WTC11 (cell line): Measurements from ENCODE around the gene PHKB. TPM values are rescaled to one million over a fixed set of nuclear protein-coding genes. Genes with fewer than 3 reads are reported as not detected.

Source experiments
- ATAC-seq: fragments of 200-7000 bp; cut with Tn5 transposase; 2 replicates; pipeline ENCODE4 v1.10.0; 2021; ENCODE audit warnings: mild to moderate bottlenecking, moderate library complexity
- CTCF ChIA-PET: fragments of 300-600 bp; sonication (Branson Sonifier 250); formaldehyde crosslinking; loops from one replicate; lab custom pipeline; 2021; ENCODE audit warnings: antibody characterized with exemption; lab: Charles Lee
- POLR2A ChIA-PET: fragments of 350-600 bp; sonication (Branson Sonifier 250); formaldehyde crosslinking; loops from one replicate; lab custom pipeline; 2021; ENCODE audit warnings: antibody characterized with exemption; lab: Charles Lee
- DNase-seq: peaks from one replicate; pipeline ENCODE4 v3.0.0; 2021; ENCODE audit warnings: low spot score
- H3K27ac Mint-ChIP-seq: 2 replicates; pipeline ENCODE4 v1.8.0; 2021; ENCODE audit warnings: mixed read lengths
- H3K27me3 Mint-ChIP-seq: 2 replicates; pipeline ENCODE4 v1.8.0; 2021; ENCODE audit warnings: low read depth, mild to moderate bottlenecking, moderate library complexity, mixed read lengths
- H3K36me3 Mint-ChIP-seq: 2 replicates; pipeline ENCODE4 v1.8.0; 2021; ENCODE audit warnings: mixed read lengths
- H3K4me1 Mint-ChIP-seq: 2 replicates; pipeline ENCODE4 v1.8.0; 2022; ENCODE audit warnings: mixed read lengths
- H3K4me3 Mint-ChIP-seq: 2 replicates; pipeline ENCODE4 v1.8.0; 2021; ENCODE audit warnings: mild to moderate bottlenecking, moderate library complexity, mixed read lengths
- H3K9me3 Mint-ChIP-seq: 2 replicates; pipeline ENCODE4 v1.8.0; 2021; ENCODE audit warnings: mixed read lengths
- AFF4 ChIP-seq: sonication (generic); formaldehyde crosslinking; IDR thresholded peaks from 2 replicates; pipeline ENCODE4 v1.8.1; 2023; ENCODE audit warnings: mild to moderate bottlenecking, missing genetic modification reagents, borderline replicate concordance
- CDX4 ChIP-seq: fragments of 250-450 bp; sonication (Bioruptor Pico); IDR thresholded peaks from 2 replicates; pipeline ENCODE4 v1.9.0; 2021; ENCODE audit warnings: moderate library complexity, mild to moderate bottlenecking, inconsistent platforms, borderline replicate concordance
- CREB1 ChIP-seq: sonication (generic); formaldehyde crosslinking; IDR thresholded peaks from 2 replicates; pipeline ENCODE4 v1.8.0; 2023; ENCODE audit warnings: mild to moderate bottlenecking, missing genetic modification reagents
- CTCF ChIP-seq: fragments of 200-600 bp; IDR thresholded peaks from 2 replicates; pipeline ENCODE4 v1.8.0; 2022; ENCODE audit warnings: antibody characterized with exemption
- FOXJ3 ChIP-seq: sonication (generic); formaldehyde crosslinking; IDR thresholded peaks from 2 replicates; pipeline ENCODE4 v1.9.0; 2021; ENCODE audit warnings: missing genetic modification reagents, mild to moderate bottlenecking, borderline replicate concordance
- FOXK1 ChIP-seq: sonication (generic); formaldehyde crosslinking; IDR thresholded peaks from 2 replicates; pipeline ENCODE4 v1.8.0; 2022; ENCODE audit warnings: mild to moderate bottlenecking, moderate library complexity, missing genetic modification reagents
- GABPB1 ChIP-seq: sonication (generic); formaldehyde crosslinking; IDR thresholded peaks from 2 replicates; pipeline ENCODE4 v1.8.1; 2023; ENCODE audit warnings: mild to moderate bottlenecking, missing genetic modification reagents
- GTF2I ChIP-seq: fragments of 250-450 bp; sonication (Bioruptor Pico); conservative IDR thresholded peaks from 2 replicates; pipeline ENCODE4 v1.4.0; 2021; ENCODE audit warnings: mild to moderate bottlenecking
- HMGA2 ChIP-seq: fragments of 250-450 bp; sonication (Bioruptor Pico); IDR thresholded peaks from 2 replicates; pipeline ENCODE4 v1.4.0; 2021; ENCODE audit warnings: mild to moderate bottlenecking, moderate library complexity
- IRF2 ChIP-seq: sonication (generic); formaldehyde crosslinking; IDR thresholded peaks from 2 replicates; pipeline ENCODE4 v1.8.0; 2022; ENCODE audit warnings: low read depth, missing genetic modification reagents, borderline replicate concordance
- KAT7 ChIP-seq: sonication (generic); formaldehyde crosslinking; IDR thresholded peaks from 2 replicates; pipeline ENCODE4 v1.8.1; 2023; ENCODE audit warnings: missing genetic modification reagents, mild to moderate bottlenecking, borderline replicate concordance
- MAX ChIP-seq: sonication (generic); formaldehyde crosslinking; IDR thresholded peaks from 2 replicates; pipeline ENCODE4 v1.8.0; 2022; ENCODE audit warnings: mild to moderate bottlenecking, missing genetic modification reagents
- NFYB ChIP-seq: sonication (generic); formaldehyde crosslinking; conservative IDR thresholded peaks from 2 replicates; pipeline ENCODE4 v1.8.0; 2022; ENCODE audit warnings: low read depth, missing genetic modification reagents
- NR1H2 ChIP-seq: sonication (generic); formaldehyde crosslinking; IDR thresholded peaks from 2 replicates; pipeline ENCODE4 v1.9.0; 2021; ENCODE audit warnings: mild to moderate bottlenecking, moderate library complexity, missing genetic modification reagents
- NR3C1 ChIP-seq: sonication (generic); formaldehyde crosslinking; conservative IDR thresholded peaks from 2 replicates; pipeline ENCODE4 v1.8.1; 2023; ENCODE audit warnings: low read depth, mild to moderate bottlenecking, missing genetic modification reagents
- ZBTB21 ChIP-seq: sonication (generic); formaldehyde crosslinking; IDR thresholded peaks from 2 replicates; pipeline ENCODE4 v1.8.1; 2023; ENCODE audit warnings: mild to moderate bottlenecking, missing genetic modification reagents, borderline replicate concordance
- ZBTB43 ChIP-seq: sonication (generic); formaldehyde crosslinking; IDR thresholded peaks from 2 replicates; pipeline ENCODE4 v1.8.1; 2023; ENCODE audit warnings: mild to moderate bottlenecking, missing genetic modification reagents
- ZNF416 ChIP-seq: fragments of 250-450 bp; sonication (Bioruptor Pico); IDR thresholded peaks from 2 replicates; pipeline ENCODE4 v1.9.0; 2021; ENCODE audit warnings: mild to moderate bottlenecking, inconsistent platforms
- total RNA-seq: library from RNA; stranded (reverse); gene quantifications from 3 replicates; pipeline ENCODE4 v1.2.3, GENCODE V29; 2021
- TF ChIP-seq, protein P1 (sequence below): sonication (generic); formaldehyde crosslinking; IDR thresholded peaks from 2 replicates; pipeline ENCODE4 v1.8.1; 2022; ENCODE audit warnings: low read depth, missing genetic modification reagents, borderline replicate concordance
- TF ChIP-seq, protein P2 (sequence below): sonication (generic); formaldehyde crosslinking; IDR thresholded peaks from 2 replicates; pipeline ENCODE4 v1.8.0; 2023; ENCODE audit warnings: mild to moderate bottlenecking, missing genetic modification reagents
- TF ChIP-seq, protein P3 (sequence below): sonication (generic); formaldehyde crosslinking; IDR thresholded peaks from 2 replicates; pipeline ENCODE4 v1.8.1; 2023; ENCODE audit warnings: mild to moderate bottlenecking, moderate library complexity, missing genetic modification reagents

The PHKB gene
- total RNA-seq, 1 experiment from 2014 or later = 43.9 TPM

- Mint-ChIP-seq H3K4me1 (peaks cover 14% of the 10 kb centered on the region), H3K4me3 (no peak overlapping the region), H3K36me3 (peaks cover 31% of the 10 kb centered on the region), H3K9me3 (peaks cover 9% of the 10 kb centered on the region), H3K27ac (no peak overlapping the region), H3K27me3 (no peaks in the 10 kb centered on the region)
- POLR2A ChIA-PET = no interaction called here
- ATAC-seq (peak; percentile 96), DNase-seq (peak; percentile 62)
- TF ChIP-seq MAX (CRISPR knock-in tag) = no peak
- TF ChIP-seq, protein P1, sequence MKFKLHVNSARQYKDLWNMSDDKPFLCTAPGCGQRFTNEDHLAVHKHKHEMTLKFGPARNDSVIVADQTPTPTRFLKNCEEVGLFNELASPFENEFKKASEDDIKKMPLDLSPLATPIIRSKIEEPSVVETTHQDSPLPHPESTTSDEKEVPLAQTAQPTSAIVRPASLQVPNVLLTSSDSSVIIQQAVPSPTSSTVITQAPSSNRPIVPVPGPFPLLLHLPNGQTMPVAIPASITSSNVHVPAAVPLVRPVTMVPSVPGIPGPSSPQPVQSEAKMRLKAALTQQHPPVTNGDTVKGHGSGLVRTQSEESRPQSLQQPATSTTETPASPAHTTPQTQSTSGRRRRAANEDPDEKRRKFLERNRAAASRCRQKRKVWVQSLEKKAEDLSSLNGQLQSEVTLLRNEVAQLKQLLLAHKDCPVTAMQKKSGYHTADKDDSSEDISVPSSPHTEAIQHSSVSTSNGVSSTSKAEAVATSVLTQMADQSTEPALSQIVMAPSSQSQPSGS (CRISPR knock-in tag) = no peak
- TF ChIP-seq ZBTB43 = no peak
- no peak for TF ChIP-seq CREB1
- no peak for TF ChIP-seq CDX4 (CRISPR knock-in tag)
- peak; percentile 47; the same call in 1 of the 2 replicates for TF ChIP-seq FOXK1 (CRISPR knock-in tag)
- TF ChIP-seq, protein P2, sequence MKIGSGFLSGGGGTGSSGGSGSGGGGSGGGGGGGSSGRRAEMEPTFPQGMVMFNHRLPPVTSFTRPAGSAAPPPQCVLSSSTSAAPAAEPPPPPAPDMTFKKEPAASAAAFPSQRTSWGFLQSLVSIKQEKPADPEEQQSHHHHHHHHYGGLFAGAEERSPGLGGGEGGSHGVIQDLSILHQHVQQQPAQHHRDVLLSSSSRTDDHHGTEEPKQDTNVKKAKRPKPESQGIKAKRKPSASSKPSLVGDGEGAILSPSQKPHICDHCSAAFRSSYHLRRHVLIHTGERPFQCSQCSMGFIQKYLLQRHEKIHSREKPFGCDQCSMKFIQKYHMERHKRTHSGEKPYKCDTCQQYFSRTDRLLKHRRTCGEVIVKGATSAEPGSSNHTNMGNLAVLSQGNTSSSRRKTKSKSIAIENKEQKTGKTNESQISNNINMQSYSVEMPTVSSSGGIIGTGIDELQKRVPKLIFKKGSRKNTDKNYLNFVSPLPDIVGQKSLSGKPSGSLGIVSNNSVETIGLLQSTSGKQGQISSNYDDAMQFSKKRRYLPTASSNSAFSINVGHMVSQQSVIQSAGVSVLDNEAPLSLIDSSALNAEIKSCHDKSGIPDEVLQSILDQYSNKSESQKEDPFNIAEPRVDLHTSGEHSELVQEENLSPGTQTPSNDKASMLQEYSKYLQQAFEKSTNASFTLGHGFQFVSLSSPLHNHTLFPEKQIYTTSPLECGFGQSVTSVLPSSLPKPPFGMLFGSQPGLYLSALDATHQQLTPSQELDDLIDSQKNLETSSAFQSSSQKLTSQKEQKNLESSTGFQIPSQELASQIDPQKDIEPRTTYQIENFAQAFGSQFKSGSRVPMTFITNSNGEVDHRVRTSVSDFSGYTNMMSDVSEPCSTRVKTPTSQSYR (CRISPR knock-in tag) = no peak
- no peak for TF ChIP-seq GTF2I (CRISPR knock-in tag)
- CTCF ChIA-PET = interaction anchor here (0.6 to 2.0 kb wide), 13 partner anchors 10 to 742 kb away, joined by 3 to 8 read pairs (median 3); partner anchors contain the start of genes ITFG1, NETO2 and PHKB
These were observed 36.3 kb upstream of the PHKB start for GRCh38 chr16:47424846-47425245.

DNA sequence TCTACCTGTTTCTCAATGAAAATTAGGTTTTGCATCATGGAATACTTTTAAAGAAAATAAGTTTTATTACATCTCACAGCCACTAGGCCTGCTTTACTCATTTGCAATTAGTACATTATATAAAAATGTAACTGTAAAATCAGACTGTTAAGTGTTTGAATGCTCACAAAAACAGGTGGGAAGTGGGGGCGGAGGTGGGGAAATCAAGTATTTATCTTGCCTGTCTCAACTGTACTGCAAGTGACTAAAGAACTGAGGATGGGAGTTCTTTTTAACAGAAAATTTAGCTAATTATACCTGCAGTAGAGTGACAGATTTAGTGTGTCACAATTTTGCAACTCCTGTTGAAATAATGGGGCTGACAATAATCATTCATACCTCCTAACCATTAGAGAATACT, 34.3 kb upstream of the PHKB start:
- DNase-seq (no peak), ATAC-seq (no peak)
- H3K9me3 Mint-ChIP-seq = peaks cover 21% of the 10 kb centered on the region
- CTCF ChIA-PET = no interaction called here
- peaks cover 14% of the 10 kb centered on the region for H3K4me1 Mint-ChIP-seq
- no peaks in the 10 kb centered on the region for H3K27me3 Mint-ChIP-seq
- H3K4me3 Mint-ChIP-seq = no peak overlapping the region
- H3K36me3 Mint-ChIP-seq = peaks cover 42% of the 10 kb centered on the region
- POLR2A ChIA-PET = no interaction called here
- H3K27ac Mint-ChIP-seq = no peak overlapping the region
- TF ChIP-seq NR3C1 (CRISPR knock-in tag) (no peak), ZNF416 (CRISPR knock-in tag) (no peak), HMGA2 (no peak), FOXJ3 (no peak), NR1H2 (CRISPR knock-in tag) (no peak), KAT7 (no peak), CTCF (no peak), AFF4 (CRISPR knock-in tag) (no peak), ZBTB21 (CRISPR knock-in tag) (no peak), GABPB1 (no peak), NFYB (CRISPR knock-in tag) (no peak), IRF2 (CRISPR knock-in tag) (no peak)
- TF ChIP-seq, protein P3, sequence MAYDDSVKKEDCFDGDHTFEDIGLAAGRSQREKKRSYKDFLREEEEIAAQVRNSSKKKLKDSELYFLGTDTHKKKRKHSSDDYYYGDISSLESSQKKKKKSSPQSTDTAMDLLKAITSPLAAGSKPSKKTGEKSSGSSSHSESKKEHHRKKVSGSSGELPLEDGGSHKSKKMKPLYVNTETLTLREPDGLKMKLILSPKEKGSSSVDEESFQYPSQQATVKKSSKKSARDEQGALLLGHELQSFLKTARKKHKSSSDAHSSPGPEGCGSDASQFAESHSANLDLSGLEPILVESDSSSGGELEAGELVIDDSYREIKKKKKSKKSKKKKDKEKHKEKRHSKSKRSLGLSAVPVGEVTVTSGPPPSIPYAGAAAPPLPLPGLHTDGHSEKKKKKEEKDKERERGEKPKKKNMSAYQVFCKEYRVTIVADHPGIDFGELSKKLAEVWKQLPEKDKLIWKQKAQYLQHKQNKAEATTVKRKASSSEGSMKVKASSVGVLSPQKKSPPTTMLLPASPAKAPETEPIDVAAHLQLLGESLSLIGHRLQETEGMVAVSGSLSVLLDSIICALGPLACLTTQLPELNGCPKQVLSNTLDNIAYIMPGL (CRISPR knock-in tag) = no peak
